T-helper 2 cell treated with Interferon-gamma antibody and Interleukin-4, amounts not matched to agents 5 μg/mL and 100 μg/mL, for 36 hours (primary cell): ENCODE measurements around the gene TBC1D10B.

Source experiments
- DNase-seq: peaks from one replicate; pipeline ENCODE4 v3.0.0; 2021; ENCODE audit warnings: low spot score
- H3K27ac Mint-ChIP-seq: one replicate; pipeline ENCODE4 v1.8.0; 2021; ENCODE audit warnings: mild to moderate bottlenecking, mixed read lengths
- H3K27me3 Mint-ChIP-seq: one replicate; pipeline ENCODE4 v1.8.0; 2021; ENCODE audit warnings: low read depth, mixed read lengths
- H3K36me3 Mint-ChIP-seq: one replicate; pipeline ENCODE4 v1.8.0; 2021; ENCODE audit warnings: low read depth, mixed read lengths
- H3K4me1 Mint-ChIP-seq: one replicate; pipeline ENCODE4 v1.8.0; 2021; ENCODE audit warnings: low read depth, mixed read lengths
- H3K4me3 Mint-ChIP-seq: one replicate; pipeline ENCODE4 v1.8.0; 2022; ENCODE audit warnings: mild to moderate bottlenecking, moderate library complexity, mixed read lengths
- H3K9me3 Mint-ChIP-seq: one replicate; pipeline ENCODE4 v1.8.0; 2021; ENCODE audit warnings: mixed read lengths

Gene TBC1D10B

DNA sequence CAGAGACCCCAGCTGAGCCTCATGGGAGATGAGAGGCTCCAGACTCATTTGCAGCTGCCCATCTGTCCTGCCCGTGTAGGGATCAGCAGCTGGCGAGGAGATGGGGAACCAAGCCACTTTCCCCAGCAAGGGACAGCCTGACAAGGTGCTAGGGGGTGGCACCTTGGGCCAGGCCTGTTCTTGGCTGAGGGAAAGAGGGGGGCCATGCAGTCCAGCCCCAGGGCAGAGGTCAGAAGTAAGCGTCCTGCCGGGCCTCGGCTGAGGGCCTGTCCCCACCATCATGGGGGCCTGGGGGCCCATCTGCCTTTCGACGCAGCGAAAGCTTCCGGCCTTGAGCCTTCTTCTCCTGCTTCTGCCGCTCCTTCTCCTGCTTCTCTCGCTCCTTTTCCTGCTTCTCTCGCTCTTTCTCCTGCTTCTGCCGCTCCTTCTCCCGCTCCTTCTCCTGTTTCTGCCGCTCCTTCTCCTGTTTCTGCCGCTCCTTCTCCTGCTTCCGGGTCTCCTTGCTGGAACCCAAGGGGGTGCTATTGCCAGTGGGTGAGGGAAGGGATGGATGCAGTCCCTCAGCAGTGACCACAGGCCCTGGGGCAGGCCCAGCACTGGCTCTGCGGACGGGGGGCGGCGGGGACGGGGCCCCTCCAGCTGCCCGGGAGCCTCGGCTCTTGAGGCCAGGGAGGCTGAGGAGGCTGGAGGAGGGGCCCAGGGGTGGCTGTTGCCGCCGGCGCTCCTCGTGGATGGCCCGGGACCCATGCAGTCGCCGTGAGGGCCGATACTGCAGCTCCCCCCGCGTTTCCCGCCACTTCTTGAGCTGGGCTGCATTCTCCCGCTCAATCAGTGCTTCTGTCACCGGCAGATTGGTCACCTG lies 12.3 kb downstream of the TBC1D10B start:
- Mint-ChIP-seq H3K36me3 (peaks cover 48% of the 10 kb centered on the region), H3K9me3 (no peaks in the 10 kb centered on the region), H3K4me1 (peaks cover 22% of the 10 kb centered on the region), H3K27ac (no peak overlapping the region), H3K4me3 (no peak overlapping the region), H3K27me3 (no peaks in the 10 kb centered on the region)
- no peak for DNase-seq

DNA sequence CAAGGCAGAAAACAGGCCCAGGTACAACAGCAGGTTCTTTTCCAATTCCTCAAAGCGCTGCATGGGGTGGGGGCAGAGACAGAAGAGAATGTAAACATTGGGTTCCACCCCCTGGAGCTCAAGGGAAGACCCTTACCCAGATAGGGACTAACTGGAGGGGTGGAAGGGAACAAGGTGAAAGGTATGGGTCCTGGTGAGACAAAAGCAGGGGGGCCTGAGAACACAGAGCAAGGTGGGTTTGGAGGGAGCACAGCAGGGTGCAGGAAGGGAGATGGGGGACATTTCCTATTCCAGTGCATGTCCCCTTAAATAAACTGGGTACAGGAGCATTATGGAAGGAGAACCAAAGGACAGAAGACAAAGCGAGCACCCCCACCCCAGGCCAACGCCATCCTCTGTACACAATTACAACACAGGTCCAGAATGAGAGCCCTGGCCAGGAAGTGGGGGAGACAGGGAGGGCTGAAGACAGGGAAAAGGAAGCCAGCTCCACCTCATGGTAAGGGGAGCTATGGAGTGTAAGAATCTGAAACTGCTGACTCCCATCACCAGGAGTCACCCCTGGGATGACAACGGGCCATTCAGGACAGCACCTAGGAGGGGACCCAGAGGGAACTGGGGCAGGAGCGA lies 13.1 kb downstream of the TBC1D10B start:
- H3K27ac Mint-ChIP-seq: no peak overlapping the region
- H3K4me3 Mint-ChIP-seq: no peak overlapping the region
- H3K27me3 Mint-ChIP-seq: no peaks in the 10 kb centered on the region
- DNase-seq: no peak
- H3K9me3 Mint-ChIP-seq: no peaks in the 10 kb centered on the region
- peaks cover 23% of the 10 kb centered on the region for H3K4me1 Mint-ChIP-seq
- peaks cover 49% of the 10 kb centered on the region for H3K36me3 Mint-ChIP-seq

DNA sequence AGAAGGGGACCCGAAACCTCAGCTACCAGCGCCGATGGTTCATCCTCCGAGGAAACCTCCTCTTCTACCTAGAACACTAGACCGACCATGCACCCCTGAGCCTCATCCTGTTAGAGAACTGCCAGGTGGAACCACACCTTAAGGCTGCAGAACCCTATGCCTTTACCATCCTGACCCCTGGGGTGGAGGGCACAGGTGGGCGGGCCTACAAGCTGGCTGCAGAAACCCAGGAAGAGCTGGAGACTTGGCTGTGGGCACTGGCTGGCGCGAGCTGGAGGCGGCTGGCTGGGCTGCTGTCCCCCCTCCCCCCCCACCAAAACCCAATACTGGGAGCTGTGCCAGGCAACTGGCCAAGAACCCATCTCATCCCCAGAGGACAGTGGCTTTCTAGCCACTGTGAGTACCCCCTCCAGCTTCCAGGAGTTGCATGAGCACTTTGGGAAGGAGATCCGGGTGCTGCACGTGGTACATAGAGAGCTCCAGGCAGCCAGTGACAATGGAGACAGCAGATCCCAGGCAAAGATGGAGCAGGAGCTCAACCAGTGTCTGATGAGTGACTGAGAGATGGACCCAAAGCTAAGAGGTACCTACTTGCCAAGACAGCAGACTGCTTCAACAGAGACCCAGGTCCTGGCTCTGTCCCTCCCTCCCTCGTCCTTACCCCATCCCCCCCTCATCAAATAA lies 13.8 kb downstream of the TBC1D10B start:
- Mint-ChIP-seq H3K27ac (peak overlapping the region; percentile 95), H3K4me1 (peaks cover 26% of the 10 kb centered on the region), H3K9me3 (no peaks in the 10 kb centered on the region), H3K36me3 (peaks cover 53% of the 10 kb centered on the region), H3K27me3 (no peaks in the 10 kb centered on the region), H3K4me3 (peak overlapping the region; percentile 94)
- DNase-seq: no peak

DNA sequence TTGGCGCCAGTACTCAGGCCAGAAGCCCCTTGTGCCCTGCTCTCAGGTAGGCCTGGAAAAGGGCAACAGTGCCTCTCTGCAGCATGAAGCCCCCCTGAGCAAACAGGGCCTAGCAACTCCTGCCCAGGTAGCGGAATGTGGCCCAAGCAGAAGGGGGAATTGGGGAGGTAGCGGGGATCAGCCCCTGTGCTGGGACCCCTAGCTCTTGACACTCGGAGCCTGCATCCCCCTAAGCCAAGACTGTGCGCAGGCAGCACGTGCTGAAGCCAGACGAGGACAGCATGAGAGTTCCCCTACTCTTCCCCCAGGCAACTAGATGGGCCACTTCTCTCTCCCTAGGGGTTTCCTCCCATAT lies 14.4 kb downstream of the TBC1D10B start:
- H3K36me3 Mint-ChIP-seq: peaks cover 54% of the 10 kb centered on the region
- no peaks in the 10 kb centered on the region for H3K27me3 Mint-ChIP-seq
- DNase-seq: no peak
- H3K9me3 Mint-ChIP-seq: no peaks in the 10 kb centered on the region
- peaks cover 31% of the 10 kb centered on the region for H3K4me1 Mint-ChIP-seq
- H3K4me3 Mint-ChIP-seq: peak overlapping the region; percentile 94
- peak overlapping the region; percentile 95 for H3K27ac Mint-ChIP-seq

DNA sequence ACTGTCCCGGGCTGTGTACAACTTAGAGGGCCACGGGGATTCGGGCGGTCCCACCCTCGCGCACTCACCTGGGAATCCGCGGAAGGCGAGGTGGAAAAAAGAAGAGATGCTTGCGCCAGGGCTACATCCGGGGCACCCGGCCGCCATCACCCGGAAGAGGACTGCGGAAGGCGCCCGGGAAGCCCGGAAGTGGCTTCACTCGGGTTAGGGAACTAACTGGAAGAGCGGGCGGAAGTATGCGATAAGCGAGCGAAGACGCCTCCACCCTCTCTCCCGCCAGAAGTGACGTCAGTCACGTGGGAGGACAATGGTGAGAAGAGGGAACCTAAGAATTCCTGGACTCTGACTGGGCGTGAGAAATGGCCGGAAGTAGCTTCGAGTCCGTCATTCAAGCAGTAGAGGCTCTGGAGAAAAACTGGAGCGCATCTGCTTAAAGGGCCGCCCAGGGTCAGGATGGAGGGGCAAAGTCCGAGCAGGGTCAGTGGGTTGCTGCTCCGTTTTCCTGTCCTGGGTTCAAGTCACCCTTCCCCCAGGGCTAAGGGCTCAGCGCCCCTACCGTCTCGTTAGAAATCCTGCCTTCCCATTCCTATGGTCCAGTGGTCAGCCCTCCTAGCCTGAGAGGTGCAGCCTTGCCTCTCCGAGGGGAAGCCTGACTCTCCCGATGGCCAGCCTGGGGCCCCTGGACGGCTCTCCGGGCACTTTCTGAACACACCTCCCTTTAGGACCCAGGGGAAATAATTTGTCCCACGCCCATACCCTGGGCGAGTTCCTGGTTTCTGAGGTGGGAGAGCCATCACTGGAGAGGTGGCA lies 14.9 kb downstream of the TBC1D10B start, which contains the start of gene CD2BP2:
Gene CD2BP2, minus strand, starts transcription at position 165 of the 810 bp plus-strand sequence. CDS start 627 bp downstream, outside the sequence.
- Mint-ChIP-seq H3K27ac (peak within 1 kb of the TSS; percentile 95), H3K4me1 (peaks cover 34% of the 10 kb centered on the region), H3K4me3 (peak within 1 kb of the TSS; percentile 94), H3K27me3 (no peaks in the 10 kb centered on the region), H3K36me3 (peaks cover 52% of the 10 kb centered on the region), H3K9me3 (no peaks in the 10 kb centered on the region)
- peak; percentile 92 for DNase-seq

DNA sequence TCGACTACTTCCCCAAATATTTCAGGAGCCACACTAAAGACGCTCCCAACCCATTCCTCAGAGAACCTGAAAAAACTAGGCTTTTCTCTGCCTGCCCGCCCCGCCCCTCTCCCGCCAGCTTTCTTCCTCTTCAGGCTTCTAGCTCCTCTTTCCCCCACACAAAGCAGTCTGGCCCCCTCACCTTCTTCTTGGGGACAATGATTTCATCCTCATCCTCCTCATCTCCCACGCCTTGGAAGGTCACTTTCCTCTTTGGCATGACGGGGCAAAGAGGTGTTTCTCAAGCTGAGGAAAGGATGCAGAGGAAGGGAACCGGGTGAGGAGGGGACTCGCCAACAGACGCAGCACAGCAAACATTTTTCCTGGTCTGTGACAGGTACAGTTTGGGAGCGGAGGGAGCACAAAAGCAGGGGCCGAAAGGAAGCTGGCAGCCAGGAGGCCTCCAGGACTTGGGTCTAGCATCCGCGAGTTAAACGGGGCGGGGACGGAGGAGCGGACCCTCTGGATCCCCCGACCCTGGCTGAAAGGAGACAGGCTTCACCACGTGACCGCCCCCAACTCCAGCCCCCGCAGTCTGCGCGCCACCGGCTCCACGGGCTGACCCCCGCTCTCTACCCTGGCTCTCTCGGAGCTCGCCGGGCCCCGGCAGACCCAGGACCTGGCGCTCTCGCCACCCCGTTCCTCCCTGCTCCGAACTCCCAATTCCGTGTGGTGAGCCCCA lies 15.7 kb downstream of the TBC1D10B start:
- Mint-ChIP-seq H3K27me3 (no peaks in the 10 kb centered on the region), H3K27ac (peak overlapping the region; percentile 95), H3K36me3 (peaks cover 50% of the 10 kb centered on the region), H3K4me3 (peak overlapping the region; percentile 94), H3K4me1 (peaks cover 35% of the 10 kb centered on the region), H3K9me3 (no peaks in the 10 kb centered on the region)
- no peak for DNase-seq

DNA sequence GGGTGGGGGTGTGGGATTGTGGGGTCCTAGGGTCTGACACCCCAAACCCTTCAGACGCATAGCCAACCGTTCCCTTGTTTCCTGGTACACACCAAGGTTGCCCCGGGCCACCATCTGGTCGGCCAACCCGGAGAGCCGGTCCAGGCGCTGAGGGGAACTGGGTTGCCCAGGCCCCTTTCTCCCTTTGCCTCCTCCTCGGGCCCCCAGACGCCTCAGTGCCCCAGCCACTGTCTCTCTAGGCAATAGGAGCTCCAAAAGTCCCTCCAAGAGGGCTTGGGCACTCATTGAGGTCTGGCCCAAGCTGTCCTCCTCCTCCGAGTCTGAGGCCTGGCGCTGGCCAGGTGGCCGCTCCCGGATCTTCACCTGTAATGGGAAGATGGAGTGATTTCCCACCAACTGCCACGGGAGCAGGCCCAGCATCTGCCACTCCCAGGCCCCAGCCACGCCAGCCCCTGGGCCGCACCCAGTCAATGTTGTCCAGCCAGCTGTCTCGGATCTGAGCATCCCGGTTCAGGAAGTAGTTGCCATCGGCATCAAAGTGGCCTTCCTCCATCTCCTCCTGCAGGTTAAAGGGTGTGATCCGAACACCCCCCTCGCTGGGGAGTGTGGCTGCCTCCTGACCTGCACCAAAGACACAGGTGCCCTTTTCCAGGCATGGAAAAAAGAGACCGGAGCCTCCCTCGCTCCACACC lies 16.7 kb downstream of the TBC1D10B start:
- no peaks in the 10 kb centered on the region for H3K27me3 Mint-ChIP-seq
- peak overlapping the region; percentile 95 for H3K27ac Mint-ChIP-seq
- peaks cover 37% of the 10 kb centered on the region for H3K4me1 Mint-ChIP-seq
- H3K9me3 Mint-ChIP-seq: no peaks in the 10 kb centered on the region
- DNase-seq: no peak
- H3K4me3 Mint-ChIP-seq: peak overlapping the region; percentile 94
- H3K36me3 Mint-ChIP-seq: peaks cover 56% of the 10 kb centered on the region

DNA sequence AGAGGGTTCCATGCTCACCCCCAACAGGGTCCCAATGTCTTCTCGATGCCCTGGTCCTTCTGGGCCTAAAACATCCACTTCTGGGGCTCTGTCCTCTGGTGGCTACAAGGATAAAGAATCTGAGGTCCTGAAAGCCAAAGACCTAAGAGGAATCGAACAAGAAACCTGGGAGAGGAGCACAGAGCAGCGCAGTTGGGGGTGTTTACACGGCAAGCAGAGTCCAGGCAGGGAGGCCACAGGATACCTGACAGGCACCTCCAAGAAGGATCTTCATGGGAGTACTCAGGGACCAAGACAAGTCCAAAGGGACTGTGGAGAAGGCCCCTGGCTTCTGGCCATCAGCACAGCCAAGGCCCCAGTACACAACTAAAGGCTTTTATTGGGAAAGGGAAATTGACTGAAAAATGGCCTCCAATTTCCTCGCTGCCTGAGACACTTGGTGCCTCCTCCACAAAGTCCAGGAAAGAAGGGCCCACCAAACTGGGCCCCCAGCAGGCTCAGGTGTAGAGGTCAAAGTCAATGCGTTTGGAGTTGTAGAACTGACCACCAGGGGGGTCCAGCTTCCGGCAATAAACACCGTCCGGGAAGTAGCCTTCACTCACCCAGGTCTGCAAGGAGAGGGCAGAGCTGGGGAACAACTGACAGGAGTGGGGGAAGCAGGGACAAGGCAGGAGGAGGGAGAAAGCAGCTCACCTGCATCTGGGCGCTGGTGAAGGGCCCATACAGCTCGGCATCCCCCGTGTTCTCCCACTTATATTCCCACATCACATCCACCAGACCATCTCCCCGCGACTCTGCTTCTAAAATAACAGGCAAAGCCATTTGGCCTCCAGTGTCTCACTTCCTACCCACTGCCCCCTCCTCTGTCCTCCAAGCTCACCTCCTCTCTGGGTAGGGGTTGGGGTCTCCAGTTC lies 17.5 kb downstream of the TBC1D10B start:
- no peak for DNase-seq
- Mint-ChIP-seq H3K9me3 (no peaks in the 10 kb centered on the region), H3K27me3 (no peaks in the 10 kb centered on the region), H3K4me1 (peaks cover 37% of the 10 kb centered on the region), H3K27ac (no peak overlapping the region), H3K36me3 (peaks cover 56% of the 10 kb centered on the region), H3K4me3 (peak overlapping the region; percentile 40)

DNA sequence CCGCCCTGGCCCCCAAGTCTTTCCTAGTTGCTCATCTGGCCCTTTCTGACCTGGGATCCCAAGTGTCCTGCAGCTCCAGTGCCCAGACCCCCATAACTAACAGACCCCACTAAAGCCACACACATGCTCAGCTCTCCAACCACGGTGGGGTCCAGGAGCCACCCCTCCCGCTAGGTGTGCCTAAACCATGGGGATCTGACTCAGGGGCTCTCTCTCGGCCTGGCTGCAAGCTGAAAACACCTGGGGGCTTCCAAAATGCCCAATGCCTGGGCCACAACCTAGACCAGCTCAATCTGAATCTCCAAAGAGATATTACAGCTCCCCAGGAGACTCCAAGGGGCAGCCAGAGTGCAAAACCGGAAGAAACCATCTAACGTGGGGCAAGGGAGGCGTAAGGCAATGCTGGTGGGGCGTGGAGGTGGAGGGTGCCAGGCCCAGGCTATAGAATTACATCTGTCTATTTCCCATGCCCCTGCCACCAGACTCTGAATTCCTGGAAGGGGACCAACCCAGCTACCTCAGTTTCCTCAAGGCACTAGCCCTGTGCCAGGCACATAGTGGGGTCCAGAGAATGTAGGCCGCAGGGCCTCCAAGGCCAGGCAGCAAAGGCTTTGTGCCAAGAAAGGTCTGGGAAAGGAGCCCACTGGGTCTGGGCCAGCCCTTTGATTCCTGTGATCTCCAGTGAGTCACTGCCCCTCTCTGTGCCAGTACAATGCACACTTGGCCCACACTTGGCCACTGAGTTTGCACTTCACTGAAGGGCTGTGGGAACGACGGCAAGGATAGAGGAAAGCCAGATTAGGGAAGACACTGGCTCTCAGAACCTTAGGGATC lies 18.5 kb downstream of the TBC1D10B start:
- Mint-ChIP-seq H3K4me3 (peak overlapping the region; percentile 12), H3K4me1 (peaks cover 35% of the 10 kb centered on the region), H3K36me3 (peaks cover 49% of the 10 kb centered on the region), H3K27ac (peak overlapping the region; percentile 31), H3K27me3 (no peaks in the 10 kb centered on the region), H3K9me3 (no peaks in the 10 kb centered on the region)
- DNase-seq: no peak

DNA sequence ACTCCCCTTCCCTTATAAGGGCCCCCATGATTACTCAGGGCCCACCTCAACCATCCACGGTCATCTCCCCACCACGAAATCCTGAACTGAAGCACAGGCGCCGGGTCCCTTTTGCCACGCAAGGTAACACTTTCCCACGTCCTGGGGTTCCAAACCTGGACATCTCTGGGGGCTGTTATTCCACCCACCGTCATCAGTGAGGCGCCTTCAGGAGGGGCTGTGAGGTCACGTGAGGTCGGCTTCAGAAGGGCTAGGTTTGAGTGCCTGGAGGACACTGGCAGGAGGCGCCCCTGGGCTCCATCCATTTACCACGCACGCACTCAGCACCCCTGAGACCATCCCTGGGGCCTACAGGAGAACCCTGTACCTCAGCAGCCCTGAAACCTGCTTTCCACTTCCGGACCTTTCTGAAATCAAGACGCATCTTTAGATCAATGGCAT lies 19.3 kb downstream of the TBC1D10B start:
- H3K4me1 Mint-ChIP-seq: peaks cover 29% of the 10 kb centered on the region
- H3K27me3 Mint-ChIP-seq: no peaks in the 10 kb centered on the region
- H3K9me3 Mint-ChIP-seq: no peaks in the 10 kb centered on the region
- peaks cover 48% of the 10 kb centered on the region for H3K36me3 Mint-ChIP-seq
- no peak for DNase-seq
- H3K4me3 Mint-ChIP-seq: no peak overlapping the region
- H3K27ac Mint-ChIP-seq: peak overlapping the region; percentile 44

DNA sequence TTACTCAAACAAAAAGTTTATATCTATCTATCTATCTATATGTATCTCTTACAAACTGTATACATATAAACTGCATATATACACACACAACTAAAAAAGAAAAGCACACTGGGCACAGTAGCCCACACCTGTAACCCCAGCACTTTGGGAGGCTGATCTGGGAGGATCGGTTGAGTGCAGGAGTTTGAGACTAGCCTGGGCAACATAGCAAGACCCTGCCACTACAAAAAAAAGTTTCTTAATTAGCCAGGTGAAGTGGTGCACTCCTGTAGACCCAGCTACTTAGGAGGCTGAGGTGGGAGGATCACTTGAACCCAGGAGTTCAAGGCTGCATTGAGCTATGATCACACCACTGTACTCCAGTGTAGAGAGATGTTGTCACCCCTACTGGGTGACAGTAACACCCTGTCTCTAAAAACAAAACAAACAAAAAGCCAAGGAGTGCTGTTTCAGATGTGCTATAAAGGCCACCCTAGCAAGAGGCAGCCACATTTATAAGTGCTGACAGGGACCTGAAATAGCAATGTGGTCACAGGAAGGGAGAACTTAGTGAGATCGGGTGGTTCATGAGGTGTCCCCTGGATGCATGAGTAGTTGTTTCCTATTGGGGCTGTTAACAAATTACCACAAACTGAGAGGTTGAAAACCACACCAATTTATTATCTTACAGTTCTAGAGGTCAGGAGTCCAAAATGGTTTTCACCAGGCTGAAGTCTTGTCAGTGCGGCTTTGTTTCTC lies 20.0 kb downstream of the TBC1D10B start:
- H3K27me3 Mint-ChIP-seq: no peaks in the 10 kb centered on the region
- H3K36me3 Mint-ChIP-seq: peaks cover 47% of the 10 kb centered on the region
- no peak overlapping the region for H3K4me3 Mint-ChIP-seq
- peak overlapping the region; percentile 44 for H3K27ac Mint-ChIP-seq
- H3K4me1 Mint-ChIP-seq: peaks cover 23% of the 10 kb centered on the region
- DNase-seq: peak; percentile 48
- H3K9me3 Mint-ChIP-seq: no peaks in the 10 kb centered on the region
